B cell (primary cell): ENCODE measurements around the gene DGKB.

ENCODE experiments used
- CTCF ChIP-seq: fragments of 200-600 bp; IDR thresholded peaks from one replicate; pipeline ENCODE4 v1.8.0; 2022; ENCODE audit warnings: antibody characterized with exemption, mild to moderate bottlenecking
- EZH2 ChIP-seq: IDR thresholded peaks from 2 replicates; pipeline ENCODE4 v1.6.1; 2012; ENCODE audit warnings: borderline replicate concordance, low read depth, mild to moderate bottlenecking, moderate library complexity, low read length; ENCODE audit not compliant: insufficient read depth, poor library complexity, severe bottlenecking

GRCh38 chr7:14497390-14497789 lies 405.2 kb downstream of the DGKB start:
- TF ChIP-seq CTCF (no peak), EZH2 (no peak)
